D721Med (cell line): ENCODE results near the gene ZIM2.
A peak's percentile ranks its signal among the peaks of the same experiment; 100 is the strongest.

Experiments
- DNase-seq: peaks from one replicate; pipeline ENCODE4 v3.0.0; 2011; ENCODE audit warnings: low spot score; ENCODE audit not compliant: insufficient read length
- FAIRE-seq: peaks from 2 replicates; lab custom pipeline; 2011; peaks lifted over from hg19 to GRCh38; lab: Jason Lieb, UNC
- TF ChIP-seq, protein P1 (sequence below): IDR thresholded peaks from 2 replicates; pipeline ENCODE4 v1.5.1; 2012; ENCODE audit warnings: mild to moderate bottlenecking, control low read depth; ENCODE audit not compliant: insufficient read depth; ENCODE audit errors: missing control alignments

Gene ZIM2

GRCh38 chr19:56838909-56839651 is 1.4 kb downstream of the ZIM2 start:
- FAIRE-seq (no peak), DNase-seq (no peak)
- TF ChIP-seq, protein P1, sequence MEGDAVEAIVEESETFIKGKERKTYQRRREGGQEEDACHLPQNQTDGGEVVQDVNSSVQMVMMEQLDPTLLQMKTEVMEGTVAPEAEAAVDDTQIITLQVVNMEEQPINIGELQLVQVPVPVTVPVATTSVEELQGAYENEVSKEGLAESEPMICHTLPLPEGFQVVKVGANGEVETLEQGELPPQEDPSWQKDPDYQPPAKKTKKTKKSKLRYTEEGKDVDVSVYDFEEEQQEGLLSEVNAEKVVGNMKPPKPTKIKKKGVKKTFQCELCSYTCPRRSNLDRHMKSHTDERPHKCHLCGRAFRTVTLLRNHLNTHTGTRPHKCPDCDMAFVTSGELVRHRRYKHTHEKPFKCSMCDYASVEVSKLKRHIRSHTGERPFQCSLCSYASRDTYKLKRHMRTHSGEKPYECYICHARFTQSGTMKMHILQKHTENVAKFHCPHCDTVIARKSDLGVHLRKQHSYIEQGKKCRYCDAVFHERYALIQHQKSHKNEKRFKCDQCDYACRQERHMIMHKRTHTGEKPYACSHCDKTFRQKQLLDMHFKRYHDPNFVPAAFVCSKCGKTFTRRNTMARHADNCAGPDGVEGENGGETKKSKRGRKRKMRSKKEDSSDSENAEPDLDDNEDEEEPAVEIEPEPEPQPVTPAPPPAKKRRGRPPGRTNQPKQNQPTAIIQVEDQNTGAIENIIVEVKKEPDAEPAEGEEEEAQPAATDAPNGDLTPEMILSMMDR, result no peak

- FAIRE-seq, result no peak
- TF ChIP-seq, protein P1, result peak; percentile 44
- DNase-seq, result no peak
These were observed 2.3 kb downstream of the ZIM2 start for GRCh38 chr19:56838024-56838908.

DNA sequence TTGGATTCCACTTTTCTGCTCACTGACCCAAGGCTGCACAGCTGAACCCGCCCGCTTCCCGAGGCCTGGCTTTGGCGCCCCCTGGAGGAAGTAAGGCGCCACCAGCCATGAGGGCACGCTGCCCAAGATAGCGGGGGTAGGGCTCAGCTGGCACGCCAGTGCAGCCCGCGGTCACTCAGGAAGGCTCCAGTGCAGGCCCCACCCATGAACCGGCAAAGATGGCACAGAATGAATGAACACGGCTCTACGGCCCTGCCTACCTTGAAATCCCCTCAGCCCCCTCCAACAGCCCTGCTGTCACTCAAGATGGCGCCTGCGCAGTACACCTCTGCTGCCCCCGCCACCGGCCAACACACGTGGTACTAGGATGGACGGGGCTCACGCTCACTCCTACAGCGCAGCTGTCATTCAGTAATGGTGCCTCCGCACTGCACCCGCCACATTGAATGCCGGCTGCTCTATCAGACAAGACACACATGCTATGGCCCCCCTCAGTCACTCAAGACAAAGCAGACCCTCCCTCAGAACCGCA is 3.0 kb downstream of the ZIM2 start:
- TF ChIP-seq, protein P1, result peak; percentile 56
- no peak for DNase-seq
- FAIRE-seq, result no peak

- DNase-seq, result no peak
- TF ChIP-seq, protein P1, result peak; percentile 29
- FAIRE-seq, result no peak
These were observed 3.5 kb downstream of the ZIM2 start for GRCh38 chr19:56837004-56837403.

DNA sequence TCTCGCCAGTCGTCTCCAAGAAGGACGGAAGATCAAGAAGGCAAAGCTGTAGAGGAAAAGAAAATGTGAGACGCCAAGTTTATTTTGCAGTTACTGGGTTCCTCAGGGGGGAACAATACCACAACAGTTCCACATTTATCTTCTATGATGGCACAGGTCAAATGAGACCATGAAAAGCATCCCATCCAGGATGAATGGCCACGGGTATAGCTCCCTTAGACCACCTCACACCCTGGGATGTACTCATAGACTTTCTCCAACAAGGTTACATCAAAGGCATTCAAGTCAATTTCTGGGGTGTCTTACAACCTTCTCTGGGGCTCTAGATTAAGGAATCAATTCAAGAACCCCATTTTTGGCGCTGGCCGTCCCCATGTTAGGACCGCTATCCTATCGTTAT is 4.5 kb downstream of the ZIM2 start:
- no peak for FAIRE-seq
- TF ChIP-seq, protein P1, result no peak
- DNase-seq, result no peak

- TF ChIP-seq, protein P1, result no peak
- FAIRE-seq (no peak), DNase-seq (no peak)
These were observed 5.1 kb downstream of the ZIM2 start for GRCh38 chr19:56835401-56835800.
